ENCODE results near the gene BPIFA1. TPM values are rescaled to one million over a fixed set of nuclear protein-coding genes. Genes with fewer than 3 reads are reported as not detected.

BPIFA1 gene
- total RNA-seq, 1 donor = not detected

DNA sequence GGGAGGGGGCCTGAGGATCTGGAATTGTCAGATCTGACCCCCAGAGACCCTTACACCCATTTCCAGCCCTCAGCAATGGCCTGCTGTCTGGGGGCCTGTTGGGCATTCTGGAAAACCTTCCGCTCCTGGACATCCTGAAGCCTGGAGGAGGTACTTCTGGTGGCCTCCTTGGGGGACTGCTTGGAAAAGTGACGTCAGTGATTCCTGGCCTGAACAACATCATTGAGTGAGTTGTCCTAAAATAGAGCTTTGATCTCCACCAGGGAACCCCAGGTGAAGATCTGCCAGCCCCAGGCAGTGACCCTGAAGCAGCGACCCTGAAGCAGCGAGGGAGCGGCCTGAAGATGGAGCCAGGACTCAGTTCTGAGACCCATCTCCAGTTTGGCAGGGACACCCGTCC, 2.2 kb downstream of the BPIFA1 start:
- H3K36me3 ChIP-seq (ENCODE audit: insufficient read depth, low read length) = no peaks in the 10 kb centered on the region
- no peaks in the 10 kb centered on the region for H3K4me1 ChIP-seq (ENCODE audit: insufficient read depth, low read length)
- no peak overlapping the region for H2AFZ ChIP-seq (ENCODE audit: low read length)
- TF ChIP-seq, protein P1, sequence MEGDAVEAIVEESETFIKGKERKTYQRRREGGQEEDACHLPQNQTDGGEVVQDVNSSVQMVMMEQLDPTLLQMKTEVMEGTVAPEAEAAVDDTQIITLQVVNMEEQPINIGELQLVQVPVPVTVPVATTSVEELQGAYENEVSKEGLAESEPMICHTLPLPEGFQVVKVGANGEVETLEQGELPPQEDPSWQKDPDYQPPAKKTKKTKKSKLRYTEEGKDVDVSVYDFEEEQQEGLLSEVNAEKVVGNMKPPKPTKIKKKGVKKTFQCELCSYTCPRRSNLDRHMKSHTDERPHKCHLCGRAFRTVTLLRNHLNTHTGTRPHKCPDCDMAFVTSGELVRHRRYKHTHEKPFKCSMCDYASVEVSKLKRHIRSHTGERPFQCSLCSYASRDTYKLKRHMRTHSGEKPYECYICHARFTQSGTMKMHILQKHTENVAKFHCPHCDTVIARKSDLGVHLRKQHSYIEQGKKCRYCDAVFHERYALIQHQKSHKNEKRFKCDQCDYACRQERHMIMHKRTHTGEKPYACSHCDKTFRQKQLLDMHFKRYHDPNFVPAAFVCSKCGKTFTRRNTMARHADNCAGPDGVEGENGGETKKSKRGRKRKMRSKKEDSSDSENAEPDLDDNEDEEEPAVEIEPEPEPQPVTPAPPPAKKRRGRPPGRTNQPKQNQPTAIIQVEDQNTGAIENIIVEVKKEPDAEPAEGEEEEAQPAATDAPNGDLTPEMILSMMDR (IDR thresholded peaks at IDR 0.05; ENCODE audit: extremely low read depth, low read depth, low read length) = no peak
- H3K9me3 ChIP-seq (ENCODE audit: low read depth, low read length) = no peaks in the 10 kb centered on the region
- no peak overlapping the region for H3K4me3 ChIP-seq (ENCODE audit: insufficient read depth, low read length)
- H4K20me1 ChIP-seq (ENCODE audit: insufficient read depth, low read length) = no peaks in the 10 kb centered on the region
- H3K27me3 ChIP-seq (ENCODE audit: insufficient read depth, low read length) = peaks cover 3% of the 10 kb centered on the region
- no peak overlapping the region for H3K27ac ChIP-seq (ENCODE audit: low read depth, low read length)
- no peaks in the 10 kb centered on the region for H3K79me2 ChIP-seq (ENCODE audit: insufficient read depth, low read length)
- no peak overlapping the region for H3K4me2 ChIP-seq (ENCODE audit: insufficient read depth, low read length)
- DNase-seq (ENCODE audit: insufficient read length, low spot score, missing footprints) = no peak

DNA sequence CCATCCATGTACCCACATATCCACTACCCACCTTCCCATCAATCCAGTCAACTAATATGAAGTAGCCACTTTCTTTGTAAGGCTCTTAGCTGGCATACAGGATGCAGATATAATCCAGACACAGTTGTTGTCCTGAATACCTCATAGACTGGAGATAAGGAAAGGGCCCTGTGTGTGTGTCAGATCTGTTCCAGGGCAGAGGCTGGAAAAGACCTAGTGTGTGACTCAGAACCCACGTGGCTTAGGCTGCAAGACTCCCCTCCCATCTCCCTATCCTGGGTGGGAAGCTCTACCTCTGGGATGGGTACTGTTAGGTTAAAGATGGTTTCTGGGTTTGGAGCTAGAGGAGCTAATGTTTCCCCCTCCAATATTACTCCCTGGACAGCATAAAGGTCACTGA, 3.6 kb downstream of the BPIFA1 start:
- Histone ChIP-seq H3K27me3 (ENCODE audit: insufficient read depth, low read length) (peaks cover 3% of the 10 kb centered on the region), H4K20me1 (ENCODE audit: insufficient read depth, low read length) (no peaks in the 10 kb centered on the region), H3K9me3 (ENCODE audit: low read depth, low read length) (no peaks in the 10 kb centered on the region), H3K36me3 (ENCODE audit: insufficient read depth, low read length) (no peaks in the 10 kb centered on the region), H3K4me1 (ENCODE audit: insufficient read depth, low read length) (no peaks in the 10 kb centered on the region), H3K79me2 (ENCODE audit: insufficient read depth, low read length) (no peaks in the 10 kb centered on the region), H3K4me3 (ENCODE audit: insufficient read depth, low read length) (no peak overlapping the region), H3K4me2 (ENCODE audit: insufficient read depth, low read length) (no peak overlapping the region), H2AFZ (ENCODE audit: low read length) (no peak overlapping the region), H3K27ac (ENCODE audit: low read depth, low read length) (no peak overlapping the region)
- TF ChIP-seq, protein P1 (IDR thresholded peaks at IDR 0.05; ENCODE audit: extremely low read depth, low read depth, low read length) = no peak
- DNase-seq (ENCODE audit: insufficient read length, low spot score, missing footprints) = no peak

DNA sequence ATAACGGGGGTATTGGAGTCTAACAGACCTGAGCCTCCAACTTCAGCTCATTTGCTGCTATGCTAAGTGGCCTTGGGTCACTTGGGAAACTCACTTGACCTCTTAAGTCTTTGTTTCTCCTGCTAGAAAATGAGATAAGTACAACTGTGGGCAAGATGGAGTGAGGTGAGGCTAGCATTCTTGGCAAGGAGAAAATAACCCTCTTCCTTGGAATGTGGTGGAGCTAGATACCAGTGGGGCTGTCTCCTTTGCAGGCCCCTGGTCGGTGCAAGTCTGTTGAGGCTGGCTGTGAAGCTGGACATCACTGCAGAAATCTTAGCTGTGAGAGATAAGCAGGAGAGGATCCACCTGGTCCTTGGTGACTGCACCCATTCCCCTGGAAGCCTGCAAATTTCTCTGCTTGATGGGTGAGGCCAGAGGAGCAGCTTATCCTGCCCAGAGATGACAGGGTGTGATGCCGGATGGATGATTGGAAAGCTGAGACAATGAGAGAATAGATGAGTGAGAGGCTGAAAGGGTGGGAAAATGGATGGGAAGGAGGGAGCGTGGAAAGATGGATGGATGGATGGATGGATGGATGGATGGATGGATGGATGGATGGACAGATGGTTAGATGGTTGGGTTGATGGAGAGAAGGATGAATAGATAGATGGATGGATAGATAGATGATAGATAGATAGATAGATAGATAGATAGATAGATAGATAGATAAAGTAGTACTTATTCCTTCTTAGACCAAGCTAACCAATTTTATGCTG, 4.4 kb downstream of the BPIFA1 start:
- H3K27me3 ChIP-seq (ENCODE audit: insufficient read depth, low read length) = peaks cover 3% of the 10 kb centered on the region
- no peaks in the 10 kb centered on the region for H3K9me3 ChIP-seq (ENCODE audit: low read depth, low read length)
- no peaks in the 10 kb centered on the region for H4K20me1 ChIP-seq (ENCODE audit: insufficient read depth, low read length)
- no peaks in the 10 kb centered on the region for H3K79me2 ChIP-seq (ENCODE audit: insufficient read depth, low read length)
- TF ChIP-seq, protein P1 (IDR thresholded peaks at IDR 0.05; ENCODE audit: extremely low read depth, low read depth, low read length) = no peak
- no peak overlapping the region for H3K4me2 ChIP-seq (ENCODE audit: insufficient read depth, low read length)
- no peak for DNase-seq (ENCODE audit: insufficient read length, low spot score, missing footprints)
- H3K36me3 ChIP-seq (ENCODE audit: insufficient read depth, low read length) = no peaks in the 10 kb centered on the region
- no peaks in the 10 kb centered on the region for H3K4me1 ChIP-seq (ENCODE audit: insufficient read depth, low read length)
- H3K27ac ChIP-seq (ENCODE audit: low read depth, low read length) = no peak overlapping the region
- H3K4me3 ChIP-seq (ENCODE audit: insufficient read depth, low read length) = no peak overlapping the region
- H2AFZ ChIP-seq (ENCODE audit: low read length) = no peak overlapping the region

DNA sequence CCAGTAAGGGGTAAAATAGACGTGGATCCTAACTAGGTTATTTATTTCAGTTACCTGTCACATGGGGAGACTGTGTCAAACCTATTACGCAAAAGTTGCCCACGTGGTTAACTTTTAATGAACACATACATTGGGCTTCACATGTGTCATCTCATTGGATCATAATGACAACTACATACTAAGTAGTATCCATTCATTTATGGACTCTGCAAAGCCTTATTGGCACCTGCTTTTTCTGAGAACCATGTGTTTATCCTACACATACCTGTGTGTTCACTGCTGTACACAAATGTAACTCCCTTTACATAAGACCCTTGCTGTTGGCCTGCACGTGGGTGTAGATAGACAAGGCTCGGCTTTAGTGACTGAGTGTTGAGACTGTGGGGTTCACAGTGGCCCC, 5.1 kb downstream of the BPIFA1 start:
- peaks cover 3% of the 10 kb centered on the region for H3K27me3 ChIP-seq (ENCODE audit: insufficient read depth, low read length)
- H3K36me3 ChIP-seq (ENCODE audit: insufficient read depth, low read length) = no peaks in the 10 kb centered on the region
- no peak overlapping the region for H2AFZ ChIP-seq (ENCODE audit: low read length)
- no peak for DNase-seq (ENCODE audit: insufficient read length, low spot score, missing footprints)
- no peaks in the 10 kb centered on the region for H3K4me1 ChIP-seq (ENCODE audit: insufficient read depth, low read length)
- no peaks in the 10 kb centered on the region for H3K79me2 ChIP-seq (ENCODE audit: insufficient read depth, low read length)
- TF ChIP-seq, protein P1 (IDR thresholded peaks at IDR 0.05; ENCODE audit: extremely low read depth, low read depth, low read length) = no peak
- no peak overlapping the region for H3K27ac ChIP-seq (ENCODE audit: low read depth, low read length)
- H3K9me3 ChIP-seq (ENCODE audit: low read depth, low read length) = no peaks in the 10 kb centered on the region
- H3K4me3 ChIP-seq (ENCODE audit: insufficient read depth, low read length) = no peak overlapping the region
- no peaks in the 10 kb centered on the region for H4K20me1 ChIP-seq (ENCODE audit: insufficient read depth, low read length)
- H3K4me2 ChIP-seq (ENCODE audit: insufficient read depth, low read length) = no peak overlapping the region

Measured in osteoblast (primary cell).